Adrenal gland (tissue), 12 donors: ENCODE data around the gene HNRNPA3. TPM values are rescaled to one million over a fixed set of nuclear protein-coding genes. Genes with fewer than 3 reads are reported as not detected.

Experiments used
- DNase-seq, 7 donors: peaks; one replicate each; pipeline ENCODE4 v3.0.0-alpha.2; 2019 to 2020
- H3K27ac ChIP-seq, 5 donors: fragments of 200-600 bp; sonication (generic) in 4 of 5; 1 replicate in 3 of 5; 2 replicates in 2 of 5; pipeline versions ENCODE4 v1.5.1 to v1.8.0; 2016 to 2020; ENCODE audit warnings: mild to moderate bottlenecking in 1 of 5
- H3K27me3 ChIP-seq: fragments of 200-600 bp; 2 replicates; pipeline ENCODE4 v1.8.0; 2021
- H3K36me3 ChIP-seq, 2 donors: fragments of 200-600 bp; replicated peaks in 1 of 2; 1 replicate in 1 of 2; 2 replicates in 1 of 2; pipeline versions ENCODE4 v1.5.1 to v1.8.0; 2018 to 2022
- H3K4me1 ChIP-seq, 2 donors: fragments of 200-600 bp; replicated peaks in 1 of 2; 1 replicate in 1 of 2; 2 replicates in 1 of 2; pipeline versions ENCODE4 v1.5.1 to v1.8.0; 2018 to 2021
- H3K4me3 ChIP-seq, 4 donors: fragments of 200-600 bp; sonication (generic) in 3 of 4; one replicate each; pipeline ENCODE4 v1.5.1; 2016 to 2018
- H3K9me3 ChIP-seq, 3 donors: fragments of 200-600 bp; sonication (generic) in 1 of 3; replicated peaks in 1 of 3; 1 replicate in 2 of 3; 2 replicates in 1 of 3; pipeline versions ENCODE4 v1.5.1 to v1.8.0; 2016 to 2021
- CTCF ChIP-seq, 6 experiments: fragments of 450-650 bp in 4 of 6; fragments of 200-600 bp in 2 of 6; sonication (generic) in 1 of 6; IDR thresholded peaks; 1 replicate in 5 of 6; 2 replicates in 1 of 6; pipeline versions ENCODE4 v1.5.1 to v1.8.0; 2016 to 2021; ENCODE audit warnings: antibody characterized with exemption in 6 of 6, mild to moderate bottlenecking in 2 of 6, moderate library complexity in 1 of 6
- POLR2A ChIP-seq, 2 donors: fragments of 450-650 bp; IDR thresholded peaks; one replicate each; pipeline ENCODE4 v1.6.1; 2017; ENCODE audit warnings: antibody characterized with exemption in 2 of 2, mild to moderate bottlenecking in 2 of 2, moderate library complexity in 1 of 2
- WGBS, 4 donors: extraction: QIAGEN DNeasy Blood & Tissue Kit in 2 of 4; methylation state at CpG; one replicate each; pipeline versions ENCODE4 v1.1.5 to v1.1.7; 2013 to 2017; 5-methylcytosine and 5-hydroxymethylcytosine counted together
- intact Hi-C, 2 donors: fragments of 100-400 bp; cut with DNase I; formaldehyde crosslinking; loops; one replicate each; pipeline versions ENCODE4 v1.14.1 to v1.15.0; 2022 to 2023
- polyA plus RNA-seq, 3 donors: library from polyadenylated mRNA; stranded (reverse); fragments of 200-250 nt in 2 of 3; fragments of 350-450 nt in 1 of 3; fragmentation: Illumina TruSeq in 1 of 3; extraction: RNeasy Lipid Tissue Mini Kit (QIAGEN cat#74804) in 1 of 3; gene quantifications; one replicate each; pipeline ENCODE4 v1.2.3, GENCODE V29; 2013 to 2014
- total RNA-seq, 9 donors: library from RNA; depleted of rRNA in 4 of 9; stranded (reverse); fragments of >200 nt in 4 of 9; fragments of 120-200 nt in 1 of 9; fragmentation: NEBNext Ultra II Directional in 1 of 9; extraction: Animal tissue kit (Norgen Biotek cat#: 25700) in 1 of 9; gene quantifications; one replicate each; pipeline versions ENCODE4 v1.1.0 to v1.2.4, GENCODE V29; 2013 to 2023
- donor health status: healthy with polysubstance abuse.
- donor health status: Bipolar disorder and iron deficiency.
- donor health status: DM: yes; HTN: yes; CAD: no.
- donor health status: DM: no; HTN: no; CAD: no.
- donor health status: DM: no; HTN: no; CAD: no.
- donor health status: DM: yes; HTN: yes; CAD: no.

Gene HNRNPA3
- total and polyA plus RNA-seq, 12 donors: 22.6 to 223 (median 107) TPM

GRCh38 chr2:177268901-177269300, 56.3 kb downstream of the HNRNPA3 start:
- Histone ChIP-seq H3K4me3 (no peak overlapping the region), H3K4me1 (peaks cover 12 to 15% of the 10 kb centered on the region in 2 donors), H3K27me3 (no peaks in the 10 kb centered on the region), H3K27ac (no peak overlapping the region), H3K36me3 (no peaks in the 10 kb centered on the region), H3K9me3 (no peaks in the 10 kb centered on the region)
- TF ChIP-seq CTCF (IDR thresholded peaks at IDR 0.05) (no peak), POLR2A (IDR thresholded peaks at IDR 0.05) (no peak)
- DNase-seq: no peak
- WGBS, 4 donors: 94 to 96% (median 95%) methylated on average over 7 of the region's 7 CpGs
- intact Hi-C loops: loop anchor here in 1 of 2 donors (10.0 kb wide), 2 partner anchors 56 to 104 kb away; no protein-coding TSS in a partner anchor

- H3K27ac ChIP-seq: no peak overlapping the region
- DNase-seq: no peak
Measured at GRCh38 chr2:177270531-177270930, 57.9 kb downstream of the HNRNPA3 start.

GRCh38 chr2:177271981-177272666, 59.5 kb downstream of the HNRNPA3 start:
- DNase-seq: no peak
- intact Hi-C loops: no loop called here
- Histone ChIP-seq H3K27me3 (no peaks in the 10 kb centered on the region), H3K36me3 (no peaks in the 10 kb centered on the region), H3K4me1 (peaks cover 0 to 13% of the 10 kb centered on the region in 2 donors), H3K27ac (no peak overlapping the region), H3K9me3 (no peaks in the 10 kb centered on the region), H3K4me3 (no peak overlapping the region)
- 93 to 97% (median 94%) methylated on average over 1 of the region's 1 CpG for WGBS, 4 donors
- TF ChIP-seq CTCF (IDR thresholded peaks at IDR 0.05) (no peak), POLR2A (IDR thresholded peaks at IDR 0.05) (no peak)

More at GRCh38 chr2:177270531-177270930, 57.9 kb downstream of the HNRNPA3 start:
- Histone ChIP-seq H3K4me1 (peaks cover 11 to 21% of the 10 kb centered on the region in 2 donors), H3K36me3 (no peaks in the 10 kb centered on the region), H3K9me3 (no peaks in the 10 kb centered on the region), H3K27me3 (no peaks in the 10 kb centered on the region), H3K4me3 (no peak overlapping the region)
- no peak for TF ChIP-seq POLR2A (IDR thresholded peaks at IDR 0.05)
- no peak for TF ChIP-seq CTCF (IDR thresholded peaks at IDR 0.05)
- intact Hi-C loops: no loop called here
- WGBS, 4 donors: 90 to 91% (median 91%) methylated on average over 4 of the region's 4 CpGs

GRCh38 chr2:177272765-177273164, 60.2 kb downstream of the HNRNPA3 start:
- Histone ChIP-seq H3K4me3 (no peak overlapping the region), H3K27me3 (no peaks in the 10 kb centered on the region), H3K9me3 (no peaks in the 10 kb centered on the region), H3K4me1 (peaks cover 0 to 13% of the 10 kb centered on the region in 2 donors), H3K36me3 (no peaks in the 10 kb centered on the region), H3K27ac (no peak overlapping the region)
- TF ChIP-seq POLR2A (IDR thresholded peaks at IDR 0.05): no peak
- TF ChIP-seq CTCF (IDR thresholded peaks at IDR 0.05): no peak
- 89 to 92% (median 90%) methylated on average over 2 of the region's 2 CpGs for WGBS, 4 donors
- intact Hi-C loops: no loop called here
- no peak for DNase-seq
